H1 (cell line): ENCODE results near the gene SLC17A5. TPM values are rescaled to one million over a fixed set of nuclear protein-coding genes. Genes with fewer than 3 reads are reported as not detected.

ENCODE experiments used
- ASH2L ChIP-seq: fragments of 200-600, 300-600 bp; sonication (generic); IDR thresholded peaks from one replicate; pipeline ENCODE4 v1.7.1; 2017; ENCODE audit warnings: low read length
- CBX8 ChIP-seq: fragments of 300-800, 300-1000 bp; sonication (generic); IDR thresholded peaks from 2 replicates; pipeline ENCODE4 v1.7.1; 2016; ENCODE audit warnings: low read depth, low read length, borderline replicate concordance
- E2F6 ChIP-seq: IDR thresholded peaks from 2 replicates; pipeline ENCODE4 v1.6.1; 2012; ENCODE audit warnings: inconsistent platforms
- EZH2 ChIP-seq: fragments of 200-600 bp; sonication (generic); IDR thresholded peaks from 2 replicates; pipeline ENCODE4 v1.7.1; 2012; ENCODE audit warnings: low read depth, mild to moderate bottlenecking, moderate library complexity, low read length, inconsistent platforms; ENCODE audit not compliant: severe bottlenecking
- FOSL1 ChIP-seq: IDR thresholded peaks from 2 replicates; pipeline ENCODE4 v1.6.1; 2011; ENCODE audit warnings: mild to moderate bottlenecking, low read depth, low read length, moderate library complexity; ENCODE audit not compliant: insufficient read depth
- GTF2F1 ChIP-seq: IDR thresholded peaks from 2 replicates; pipeline ENCODE4 v1.6.1; 2012; ENCODE audit warnings: low read depth, low read length, improper control_type of control experiment, borderline replicate concordance
- KDM1A ChIP-seq: fragments of 200-600, 300-600 bp; sonication (generic); IDR thresholded peaks from 2 replicates; pipeline ENCODE4 v1.7.1; 2016; ENCODE audit warnings: mild to moderate bottlenecking, low read length, borderline replicate concordance
- KDM4A ChIP-seq: IDR thresholded peaks from one replicate; pipeline ENCODE4 v1.7.1; 2012; ENCODE audit warnings: low read depth, mild to moderate bottlenecking, moderate library complexity, low read length, inconsistent platforms; ENCODE audit not compliant: severe bottlenecking
- MAX ChIP-seq: IDR thresholded peaks from 2 replicates; pipeline ENCODE4 v1.6.1; 2012; ENCODE audit warnings: inconsistent platforms
- NANOG ChIP-seq: IDR thresholded peaks from 2 replicates; pipeline ENCODE4 v1.6.1; 2011; ENCODE audit warnings: low read length, low read depth, mild to moderate bottlenecking, inconsistent platforms; ENCODE audit not compliant: insufficient read depth, poor library complexity, severe bottlenecking
- PHF8 ChIP-seq: fragments of 200-600 bp; sonication (generic); conservative IDR thresholded peaks from 2 replicates; pipeline ENCODE4 v1.7.1; 2012; ENCODE audit warnings: low read depth, mild to moderate bottlenecking, inconsistent platforms, low read length, moderate library complexity
- POLR2A ChIP-seq, 2 experiments: IDR thresholded peaks; 1 replicate in 1 of 2; 2 replicates in 1 of 2; pipeline ENCODE4 v1.6.1; 2011; ENCODE audit warnings: low read depth in 2 of 2, low read length in 2 of 2, mild to moderate bottlenecking in 2 of 2; ENCODE audit errors: control extremely low read depth in 1 of 2
- POLR2AphosphoS5 ChIP-seq: IDR thresholded peaks from 2 replicates; pipeline ENCODE4 v1.6.1; 2011; ENCODE audit warnings: low read depth, low read length
- RBBP5 ChIP-seq: IDR thresholded peaks from 2 replicates; pipeline ENCODE4 v1.7.1; 2012; ENCODE audit warnings: low read depth, mild to moderate bottlenecking, inconsistent platforms, low read length, moderate library complexity, borderline replicate concordance
- RFX5 ChIP-seq: IDR thresholded peaks from 2 replicates; pipeline ENCODE4 v1.6.1; 2011; ENCODE audit warnings: low read depth, low read length, improper control_type of control experiment, borderline replicate concordance
- SIRT6 ChIP-seq: IDR thresholded peaks from one replicate; pipeline ENCODE4 v1.7.1; 2012; ENCODE audit warnings: low read length, inconsistent platforms
- SP1 ChIP-seq: IDR thresholded peaks from 2 replicates; pipeline ENCODE4 v1.6.1; 2011; ENCODE audit warnings: low read depth, low read length
- SRF ChIP-seq: IDR thresholded peaks from 2 replicates; pipeline ENCODE4 v1.6.1; 2011; ENCODE audit warnings: mild to moderate bottlenecking, low read depth, low read length, moderate library complexity
- TAF1 ChIP-seq: IDR thresholded peaks from 2 replicates; pipeline ENCODE4 v1.6.1; 2011; ENCODE audit warnings: mild to moderate bottlenecking, low read depth, low read length
- YY1 ChIP-seq: IDR thresholded peaks from 2 replicates; pipeline ENCODE4 v1.6.1; 2011; ENCODE audit warnings: low read depth, mild to moderate bottlenecking, low read length
- polyA plus RNA-seq, 7 experiments: library from polyadenylated mRNA; depleted of rRNA in 3 of 7; stranded (reverse) in 5 of 7; unstranded in 2 of 7; fragments of >200 nt in 5 of 7; fragments of 200-250 nt in 2 of 7; gene quantifications; 1 replicate in 5 of 7; 2 replicates in 1 of 7; 4 replicates in 1 of 7; pipeline versions ENCODE4 v1.2.1 to v1.2.3, GENCODE V29; 2011 to 2013; ENCODE audit warnings: missing spikeins in 2 of 7, mixed read lengths in 2 of 7
- total RNA-seq: library from RNA; stranded (reverse); fragmentation: NEBNext Ultra II Directional; extraction: Animal tissue kit (Norgen Biotek cat#: 25700); gene quantifications from 2 replicates; pipeline ENCODE4 v1.2.1, GENCODE V29; 2021

The SLC17A5 gene
- total and polyA plus RNA-seq, 2 of the 8 experiments (the other 6 are each of a cell fraction or from before 2014, with no cell fraction given), result 11.0 to 11.9 TPM

- TF ChIP-seq CBX8, result no peak
- no peak for TF ChIP-seq EZH2
- peak; percentile 53 for TF ChIP-seq PHF8
- TF ChIP-seq POLR2A (IDR thresholded peaks at IDR 0.05; ENCODE audit: control extremely low read depth in 1 of 2, low read depth in 2 of 2, low read length in 2 of 2), result peak in 1 of 2 experiments; percentile 63; a peak in 2 of 3 replicates
- TF ChIP-seq POLR2AphosphoS5, result peak; percentile 33; the same call in 1 of the 2 replicates
- peak; percentile 50; the same call in 1 of the 2 replicates for TF ChIP-seq RBBP5
- peak; percentile 47; the same call in 1 of the 2 replicates for TF ChIP-seq TAF1
- TF ChIP-seq E2F6, result peak; percentile 63; the same call in 1 of the 2 replicates
- TF ChIP-seq GTF2F1, result no peak
- TF ChIP-seq NANOG, result no peak
- no peak for TF ChIP-seq SP1
- TF ChIP-seq SIRT6, result no peak
- no peak for TF ChIP-seq SRF
- no peak for TF ChIP-seq FOSL1
- peak; percentile 93 for TF ChIP-seq KDM4A
- TF ChIP-seq KDM1A, result no peak
- TF ChIP-seq YY1, result peak; percentile 73
- peak; percentile 77 for TF ChIP-seq ASH2L
- no peak for TF ChIP-seq RFX5
- TF ChIP-seq MAX, result peak; percentile 29
Measured at GRCh38 chr6:73695619-73696421, 42.0 kb upstream of the SLC17A5 start, which contains the start of gene CD109 (continued).
